LNCAP (cell line): ENCODE measurements around the gene HSPA4L.

Experiments used
- CTCF ChIP-seq: fragments of 450-650 bp; IDR thresholded peaks from 2 replicates; pipeline ENCODE4 v1.5.1; 2017; ENCODE audit warnings: mild to moderate bottlenecking

Gene HSPA4L

GRCh38 chr4:127829014-127829413 is 46.9 kb downstream of the HSPA4L start:
- no peak for TF ChIP-seq CTCF

GRCh38 chr4:127832585-127832984 is 50.5 kb downstream of the HSPA4L start:
- TF ChIP-seq CTCF: no peak

- no peak for TF ChIP-seq CTCF
Measured at GRCh38 chr4:127843704-127844600, 61.8 kb downstream of the HSPA4L start.

- TF ChIP-seq CTCF: no peak
Measured at GRCh38 chr4:127844601-127845116, 62.5 kb downstream of the HSPA4L start.

GRCh38 chr4:127846061-127846460 is 63.9 kb downstream of the HSPA4L start:
- no peak for TF ChIP-seq CTCF

GRCh38 chr4:127846765-127847164 is 64.6 kb downstream of the HSPA4L start:
- no peak for TF ChIP-seq CTCF

- TF ChIP-seq CTCF: no peak
Measured at GRCh38 chr4:127849505-127850234, 67.5 kb downstream of the HSPA4L start.
